Left kidney (tissue), 2 donors: ENCODE measurements around the gene ARHGEF4. TPM values are rescaled to one million over a fixed set of nuclear protein-coding genes. Genes with fewer than 3 reads are reported as not detected.

Experiments used
- DNase-seq: peaks from one replicate; pipeline ENCODE4 v3.0.0-alpha.2; 2013
- polyA plus RNA-seq: library from polyadenylated mRNA; unstranded; fragments of 120-200 nt; gene quantifications from one replicate; pipeline ENCODE4 v1.2.1, GENCODE V29; 2013; ENCODE audit not compliant: insufficient read length

Gene ARHGEF4
- polyA plus RNA-seq, 1 donor = 6.6 TPM

- no peak for DNase-seq
Observed at GRCh38 chr2:130850788-130851623, 14.3 kb downstream of the ARHGEF4 start.

GRCh38 chr2:130851624-130852382 lies 15.1 kb downstream of the ARHGEF4 start:
- DNase-seq = no peak

GRCh38 chr2:130852521-130853115 lies 15.9 kb downstream of the ARHGEF4 start:
- DNase-seq = no peak

DNA sequence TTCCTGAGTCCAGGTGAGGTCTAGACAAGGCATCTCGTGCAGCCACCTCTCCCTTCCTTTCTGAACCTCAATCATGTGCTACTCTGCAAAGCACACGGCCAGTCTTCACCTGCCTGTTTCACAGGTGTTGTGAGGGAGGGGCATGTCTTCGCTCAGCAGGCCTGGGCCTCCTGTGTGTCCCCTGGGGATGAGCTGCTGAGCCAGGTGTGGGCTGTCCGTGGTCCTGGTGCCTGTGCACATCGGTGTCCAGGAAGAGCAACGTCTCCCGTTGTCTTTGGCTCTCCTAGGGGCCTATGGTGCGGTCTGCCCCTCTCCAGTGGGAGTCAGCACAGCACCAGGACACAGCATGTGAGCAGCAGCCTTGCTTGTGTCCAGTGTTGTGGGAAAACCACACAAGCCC lies 16.7 kb downstream of the ARHGEF4 start:
- no peak for DNase-seq

DNA sequence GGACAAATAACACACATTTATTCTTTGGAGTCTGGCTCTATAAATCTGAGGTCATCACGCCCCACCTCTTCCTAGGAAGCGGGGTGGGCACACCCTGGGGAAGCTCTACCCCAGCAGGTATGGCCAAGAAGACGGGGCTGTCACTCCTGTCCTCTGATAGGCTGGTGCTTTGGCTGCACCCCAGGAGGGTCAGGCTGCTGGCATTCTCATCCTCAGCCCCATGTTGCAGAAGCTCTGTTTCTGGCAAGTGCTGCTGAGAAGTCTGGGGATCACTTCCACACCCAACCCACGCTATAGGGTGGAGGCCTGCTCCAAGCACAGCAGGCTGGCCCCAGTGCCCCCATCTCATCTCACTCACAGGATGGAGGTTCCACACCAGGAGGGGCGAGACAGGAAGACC lies 17.6 kb downstream of the ARHGEF4 start:
- no peak for DNase-seq

- DNase-seq = no peak
Observed at GRCh38 chr2:130864830-130865800, 28.4 kb downstream of the ARHGEF4 start.

- DNase-seq = no peak
Observed at GRCh38 chr2:130869441-130870160, 32.9 kb downstream of the ARHGEF4 start.

DNA sequence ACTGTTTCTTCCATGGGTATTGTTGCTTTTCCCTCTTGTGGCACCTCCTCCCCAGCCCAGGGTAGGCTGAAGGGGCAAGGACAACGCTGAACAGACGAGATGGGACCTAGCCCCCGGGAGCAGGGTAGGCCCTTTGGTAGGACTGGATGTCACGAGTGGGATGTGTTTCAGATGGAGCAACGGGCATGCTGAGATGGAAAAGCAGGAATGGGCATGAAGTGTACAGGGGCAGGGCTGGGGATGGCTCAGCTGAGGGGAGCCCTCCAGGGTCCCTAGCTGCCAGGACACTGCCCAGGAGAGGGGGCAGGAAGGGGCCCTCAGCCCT lies 33.4 kb downstream of the ARHGEF4 start:
- DNase-seq = no peak

DNA sequence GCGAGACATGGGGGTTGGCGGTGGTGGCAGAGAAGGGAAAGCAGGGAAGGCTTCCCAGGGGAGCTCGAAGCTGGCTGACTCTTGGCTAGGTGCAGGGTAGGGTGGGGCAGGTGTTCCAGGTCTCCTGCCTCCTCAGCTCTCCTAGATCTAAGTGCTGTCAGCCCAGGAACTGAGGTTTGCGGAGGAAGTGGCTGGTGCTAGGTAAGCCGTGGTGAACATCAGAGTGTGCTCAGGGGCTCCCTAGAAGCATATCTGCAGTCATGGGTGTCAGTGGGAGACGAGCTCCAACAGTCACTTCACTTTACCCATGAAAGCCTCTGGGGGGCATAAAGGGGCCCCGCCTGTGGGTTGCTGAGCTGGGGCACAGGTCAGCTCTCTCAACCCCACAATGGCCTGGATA lies 34.1 kb downstream of the ARHGEF4 start:
- no peak for DNase-seq

- no peak for DNase-seq
Observed at GRCh38 chr2:130871843-130872740, 35.4 kb downstream of the ARHGEF4 start.

DNA sequence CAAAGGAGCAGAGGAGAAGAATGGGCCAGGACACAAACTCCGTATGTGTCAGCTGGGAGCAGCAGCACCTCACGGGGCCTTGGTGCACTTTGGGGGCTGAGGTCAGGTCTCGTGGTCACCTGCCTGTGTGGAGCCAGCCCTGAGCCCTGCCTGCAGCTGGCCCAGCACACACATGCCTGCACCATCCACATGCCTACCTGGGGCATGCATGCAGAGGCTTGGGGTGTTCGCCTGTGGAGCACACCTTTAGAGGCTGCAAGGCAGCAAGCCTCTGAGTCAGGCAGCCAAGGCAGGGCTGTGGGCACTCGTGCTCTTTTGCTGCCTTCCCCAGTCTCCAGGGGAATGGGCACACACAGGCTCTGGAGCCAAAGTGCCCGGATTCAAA lies 36.0 kb downstream of the ARHGEF4 start:
- no peak for DNase-seq

DNA sequence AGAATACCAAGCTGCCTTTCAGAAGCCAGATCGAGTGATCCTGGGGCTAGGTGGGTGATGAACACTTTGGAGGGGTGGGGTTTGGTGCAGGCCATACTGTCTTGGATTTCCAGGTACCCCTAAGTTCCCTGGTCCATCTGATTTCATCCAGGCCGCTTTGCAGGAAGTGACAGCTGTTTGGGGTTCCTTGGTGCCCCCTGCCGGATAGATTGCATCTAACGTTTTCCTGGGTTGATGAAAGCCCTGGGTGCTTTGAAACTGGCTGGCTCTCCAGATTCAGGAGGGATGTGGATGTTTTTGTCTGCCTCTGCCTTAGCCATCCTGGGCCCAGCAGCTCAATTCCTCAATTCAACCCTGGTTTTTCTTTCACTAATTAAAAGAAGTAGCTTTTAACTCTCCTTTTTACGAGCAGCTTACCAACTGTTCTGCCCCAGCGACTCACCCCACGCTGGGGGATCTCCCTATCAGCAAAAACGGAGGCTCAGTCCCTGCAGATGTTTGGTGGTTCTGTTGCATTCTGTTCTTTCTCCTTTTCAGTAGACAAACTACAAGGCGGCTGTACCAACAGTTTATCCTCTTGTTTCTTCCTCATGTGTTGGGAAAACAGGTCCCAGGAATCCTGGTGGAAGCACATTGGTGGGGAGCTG lies 37.1 kb downstream of the ARHGEF4 start:
- peak; percentile 73 for DNase-seq

- DNase-seq = no peak
Observed at GRCh38 chr2:130874512-130874911, 37.8 kb downstream of the ARHGEF4 start.

DNA sequence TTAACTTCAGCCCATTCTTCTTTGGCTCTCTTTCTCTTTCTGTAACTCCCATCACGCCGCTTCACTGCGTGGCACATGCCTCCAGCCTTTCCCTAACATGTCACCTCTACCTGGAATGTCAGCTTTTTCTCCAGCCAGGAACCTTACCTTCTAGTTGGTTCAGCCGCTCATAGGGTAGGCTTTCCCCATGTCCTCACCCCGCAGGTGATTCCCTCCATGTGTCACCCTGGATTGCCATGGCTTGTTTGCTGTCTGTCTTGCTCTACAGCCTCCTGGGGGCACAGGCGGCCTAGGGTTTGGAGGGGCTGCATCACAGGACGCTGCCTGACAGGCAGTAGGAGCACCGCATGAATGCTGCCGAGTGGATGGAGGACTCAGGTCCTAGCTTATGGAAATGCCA lies 39.2 kb downstream of the ARHGEF4 start:
- no peak for DNase-seq

DNA sequence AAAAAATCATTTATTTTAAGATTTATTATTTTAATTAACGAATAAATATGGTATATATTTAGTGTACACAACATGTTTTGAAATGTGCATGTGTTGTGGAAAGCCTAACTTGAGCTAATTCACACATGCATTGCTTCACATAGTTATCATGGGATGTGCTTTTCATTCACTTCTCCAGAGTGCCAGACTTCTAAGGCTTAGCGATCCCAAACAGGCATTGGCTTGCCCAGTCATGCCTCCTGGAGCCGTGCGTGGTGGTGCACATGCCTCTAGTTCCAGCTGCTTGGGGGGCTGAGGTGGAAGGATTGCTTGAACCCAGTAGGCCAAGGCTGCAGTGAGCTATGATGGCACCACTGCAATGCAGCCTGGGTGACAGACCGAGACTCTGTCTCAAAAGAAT lies 40.5 kb downstream of the ARHGEF4 start:
- DNase-seq = no peak

- no peak for DNase-seq
Observed at GRCh38 chr2:130878316-130878715, 41.6 kb downstream of the ARHGEF4 start.

DNA sequence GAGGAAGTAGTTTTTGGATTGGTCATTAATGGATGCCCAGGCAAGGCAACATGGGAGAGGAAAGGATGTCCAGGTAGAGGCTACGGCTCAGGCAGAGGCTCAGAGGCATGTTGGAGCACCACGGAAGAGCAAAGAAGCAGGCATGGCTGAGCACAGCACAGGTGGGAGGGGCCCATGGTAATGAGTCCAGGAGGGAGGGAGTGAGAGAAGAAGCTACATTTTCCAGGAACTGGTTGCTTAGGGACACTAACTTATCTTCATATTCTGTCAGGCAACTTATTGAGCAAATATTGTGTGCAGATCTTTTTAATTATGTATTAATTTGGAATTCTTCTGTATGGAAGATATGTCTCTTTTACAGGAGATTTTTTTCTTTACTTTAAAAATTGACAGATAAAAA lies 42.2 kb downstream of the ARHGEF4 start:
- no peak for DNase-seq

- no peak for DNase-seq
Observed at GRCh38 chr2:130882111-130882690, 45.5 kb downstream of the ARHGEF4 start.

GRCh38 chr2:130882991-130883390 lies 46.3 kb downstream of the ARHGEF4 start:
- DNase-seq = no peak
